COLO668 (cell line): ENCODE results near the gene SLC24A3.
A peak's percentile ranks its signal among the peaks of the same experiment; 100 is the strongest.

Experiments used
- DNase-seq: peaks from one replicate; lab custom pipeline; 2025; ENCODE audit not compliant: unreplicated experiment; lab: John Stamatoyannopoulos, UW

Gene SLC24A3

DNA sequence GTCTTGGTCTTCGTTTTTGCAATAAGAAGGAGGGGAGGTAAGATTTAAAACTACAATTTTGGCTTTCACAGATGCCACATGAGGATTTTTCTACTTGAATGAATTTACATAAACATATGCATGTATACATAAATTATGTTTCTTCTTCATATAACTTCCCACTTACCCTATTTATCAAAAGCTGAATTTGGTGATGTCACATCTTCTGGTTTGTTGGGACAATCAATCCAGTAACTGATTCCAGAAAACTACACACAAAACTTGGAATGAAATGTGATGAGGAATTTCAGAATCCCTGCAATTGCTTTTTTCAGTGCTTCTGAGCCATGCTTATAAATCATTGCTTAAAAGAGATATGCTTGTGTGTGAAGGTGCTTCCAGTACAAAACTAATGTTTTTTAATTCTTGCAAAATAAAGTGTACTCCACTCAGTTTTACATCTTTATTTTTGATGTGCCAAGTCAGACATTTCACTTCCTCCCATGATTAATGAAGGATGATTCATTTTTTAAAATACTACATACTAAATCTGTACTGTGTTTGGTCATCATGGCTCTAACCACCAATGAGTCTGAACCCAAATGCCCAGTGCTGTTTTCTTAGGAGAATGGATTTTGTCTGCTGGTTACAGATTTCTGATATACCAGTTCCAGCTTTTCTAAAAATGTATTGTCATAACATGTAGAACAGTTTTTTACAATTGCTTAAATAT, 513.5 kb downstream of the SLC24A3 start:
- DNase-seq: no peak

DNA sequence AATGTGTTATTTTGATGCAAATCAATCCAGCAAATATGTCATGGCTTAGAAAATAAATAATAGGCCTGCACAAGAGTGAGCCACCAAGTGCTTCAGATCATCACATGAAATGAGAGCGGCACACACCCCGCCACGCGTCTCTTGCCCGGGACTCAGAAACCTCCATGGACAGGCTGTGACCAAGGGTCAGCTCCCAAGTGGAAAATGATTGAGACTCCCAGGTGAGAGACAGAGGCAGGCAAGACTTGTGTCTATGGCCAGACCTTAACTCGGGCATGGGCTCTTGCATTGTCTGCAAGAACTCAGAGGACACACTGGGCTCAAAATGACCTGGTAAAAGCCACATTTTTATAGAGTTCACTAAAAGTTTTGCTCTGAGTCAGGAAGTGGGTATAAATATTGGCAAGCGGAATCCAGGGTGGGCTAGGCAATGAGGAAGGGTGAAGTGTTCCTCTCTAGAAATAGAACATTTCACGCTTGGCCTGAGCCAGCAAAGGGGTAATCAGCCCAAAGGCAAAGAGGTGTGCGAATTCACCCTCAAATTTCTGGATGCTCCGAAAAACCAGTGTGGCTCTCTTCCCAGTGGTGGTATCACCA, 514.9 kb downstream of the SLC24A3 start:
- DNase-seq: no peak

DNA sequence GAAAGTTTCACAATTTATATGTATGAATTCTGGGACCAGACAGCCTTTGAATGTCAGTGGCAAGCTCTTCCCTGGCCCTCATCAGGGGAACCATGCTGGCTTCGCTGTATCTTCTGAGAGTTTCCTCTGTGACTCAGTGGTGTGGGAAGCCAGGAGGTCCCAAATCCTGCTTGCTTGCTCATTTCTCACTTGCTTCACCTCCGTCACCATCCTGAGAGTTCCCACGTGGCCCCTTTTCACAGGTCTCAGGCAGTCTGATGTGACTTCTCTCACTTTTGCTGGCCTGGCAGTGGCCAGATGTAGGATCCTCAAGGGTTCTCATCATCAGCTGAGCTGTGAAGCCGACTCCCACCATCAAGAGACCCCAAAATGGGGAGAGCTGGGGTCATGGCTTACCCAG, 517.2 kb downstream of the SLC24A3 start:
- DNase-seq: no peak

DNA sequence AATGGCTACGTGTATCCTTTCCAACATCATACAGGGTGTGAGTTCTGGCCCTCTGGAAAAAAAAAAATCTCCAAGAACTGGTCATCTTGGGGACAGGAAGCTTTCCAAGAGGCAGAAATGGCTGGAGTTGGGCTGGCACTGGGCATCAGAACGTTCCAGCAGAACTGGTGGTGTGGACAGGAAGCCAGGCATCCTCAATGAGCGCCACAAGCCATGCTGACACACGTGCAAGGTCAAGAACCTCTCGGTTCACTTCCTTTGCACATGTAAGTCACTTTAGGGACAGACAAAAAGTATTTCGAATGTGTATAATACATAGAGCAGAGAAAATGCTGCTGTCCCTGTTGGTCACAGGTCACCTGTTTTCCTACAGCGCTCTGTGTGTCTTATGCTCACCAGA, 518.3 kb downstream of the SLC24A3 start:
- no peak for DNase-seq

DNA sequence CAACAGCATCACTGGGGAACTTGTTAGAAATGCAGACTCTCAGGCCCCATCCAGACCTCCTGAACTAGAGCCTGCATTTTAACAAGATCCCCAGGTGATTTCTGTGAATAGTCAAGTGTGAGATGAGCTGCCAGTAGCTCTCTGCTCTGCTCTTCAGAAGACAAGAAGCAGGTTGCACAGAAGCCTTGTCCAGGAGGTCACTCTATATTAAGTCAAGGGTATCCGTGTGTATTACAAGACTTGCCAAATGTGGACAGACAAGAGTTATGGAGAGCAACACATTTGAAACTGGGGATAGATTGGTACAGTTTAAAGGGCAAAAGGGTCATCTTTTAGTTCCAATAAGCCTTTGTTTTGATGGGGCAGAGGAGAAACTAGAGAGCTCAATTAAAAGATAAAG, 522.4 kb downstream of the SLC24A3 start:
- no peak for DNase-seq

- peak; percentile 17 for DNase-seq
Measured at GRCh38 chr20:19735446-19735845, 523.0 kb downstream of the SLC24A3 start.

GRCh38 chr20:19737025-19737424, 524.6 kb downstream of the SLC24A3 start:
- DNase-seq: no peak

- DNase-seq: no peak
Measured at GRCh38 chr20:19738951-19739350, 526.5 kb downstream of the SLC24A3 start.

GRCh38 chr20:19739351-19739750, 526.9 kb downstream of the SLC24A3 start:
- no peak for DNase-seq

GRCh38 chr20:19740512-19740911, 528.1 kb downstream of the SLC24A3 start:
- no peak for DNase-seq

GRCh38 chr20:19741924-19742323, 529.5 kb downstream of the SLC24A3 start:
- DNase-seq: no peak

DNA sequence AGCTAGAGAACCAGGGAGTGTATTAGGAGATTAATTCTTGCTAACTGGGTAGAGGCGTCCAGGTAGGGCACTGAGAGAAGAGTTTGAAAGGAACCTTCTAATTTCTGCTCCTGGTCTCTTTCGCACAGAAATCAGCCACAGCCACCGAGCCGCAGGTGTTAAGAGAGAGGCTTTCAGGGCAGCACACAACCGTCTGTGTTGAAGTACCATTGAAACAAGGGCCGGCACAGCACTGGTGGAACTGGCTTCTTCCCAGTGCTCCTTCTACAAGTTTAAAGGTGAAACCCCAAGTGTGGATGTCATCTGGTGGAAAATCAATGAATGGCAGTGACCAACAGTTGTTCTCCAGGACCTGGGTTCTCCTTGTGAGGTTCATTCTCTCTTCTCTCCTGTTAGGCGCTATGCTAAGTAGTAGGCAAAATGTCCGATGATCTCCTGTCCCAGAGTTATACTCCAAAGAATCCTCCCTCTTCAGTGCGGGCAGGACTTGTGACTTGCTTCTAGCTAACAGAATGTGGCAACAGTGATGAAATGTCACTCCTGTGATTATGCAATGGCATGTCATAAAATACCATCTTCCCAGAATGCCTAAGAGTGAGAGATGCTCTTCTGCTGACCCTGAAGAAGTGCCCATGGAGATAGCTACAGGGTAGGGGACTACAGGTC, 530.7 kb downstream of the SLC24A3 start:
- no peak for DNase-seq

GRCh38 chr20:19743640-19743995, 531.2 kb downstream of the SLC24A3 start:
- DNase-seq: no peak

DNA sequence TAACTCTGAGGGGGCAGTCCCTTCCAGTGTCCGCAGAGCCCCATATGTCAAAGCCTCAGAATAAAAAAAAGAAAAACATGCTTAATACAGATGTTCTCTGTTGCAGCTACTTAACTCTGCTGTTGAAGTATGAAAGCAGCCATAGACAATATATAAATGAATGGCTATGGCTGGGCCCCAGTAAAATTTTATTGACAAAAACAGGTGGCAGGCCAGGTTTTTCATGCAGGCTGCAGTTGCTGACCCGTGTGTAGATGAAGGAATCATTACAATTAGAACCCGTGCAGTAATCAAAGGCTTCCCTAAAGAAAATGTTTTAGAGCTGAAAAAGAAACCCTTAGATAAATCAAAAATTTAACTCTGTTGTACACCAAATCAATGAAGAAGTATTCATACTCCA, 532.7 kb downstream of the SLC24A3 start:
- no peak for DNase-seq

- DNase-seq: no peak
Measured at GRCh38 chr20:19745584-19745983, 533.1 kb downstream of the SLC24A3 start.

GRCh38 chr20:19746396-19746795, 534.0 kb downstream of the SLC24A3 start:
- DNase-seq: no peak

DNA sequence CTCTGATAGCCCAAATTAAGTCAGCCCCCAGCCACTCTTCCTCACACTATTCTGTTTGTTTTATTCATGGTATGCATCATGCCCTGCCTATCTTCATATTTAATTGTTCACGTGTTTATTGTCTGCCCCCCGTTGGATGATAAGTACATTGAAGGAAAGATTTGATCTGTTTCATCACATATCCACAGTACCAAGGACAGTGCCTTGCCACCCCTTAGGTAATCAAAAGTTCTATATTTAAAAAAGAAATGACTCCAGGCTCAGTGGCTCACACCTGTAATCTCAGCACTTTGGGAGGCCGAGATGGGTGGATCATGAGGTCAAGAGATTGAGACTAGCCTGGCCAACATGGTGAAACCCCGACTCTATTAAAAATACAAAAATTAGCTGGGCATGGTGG, 535.5 kb downstream of the SLC24A3 start:
- DNase-seq: no peak

- no peak for DNase-seq
Measured at GRCh38 chr20:19748681-19749080, 536.2 kb downstream of the SLC24A3 start.

DNA sequence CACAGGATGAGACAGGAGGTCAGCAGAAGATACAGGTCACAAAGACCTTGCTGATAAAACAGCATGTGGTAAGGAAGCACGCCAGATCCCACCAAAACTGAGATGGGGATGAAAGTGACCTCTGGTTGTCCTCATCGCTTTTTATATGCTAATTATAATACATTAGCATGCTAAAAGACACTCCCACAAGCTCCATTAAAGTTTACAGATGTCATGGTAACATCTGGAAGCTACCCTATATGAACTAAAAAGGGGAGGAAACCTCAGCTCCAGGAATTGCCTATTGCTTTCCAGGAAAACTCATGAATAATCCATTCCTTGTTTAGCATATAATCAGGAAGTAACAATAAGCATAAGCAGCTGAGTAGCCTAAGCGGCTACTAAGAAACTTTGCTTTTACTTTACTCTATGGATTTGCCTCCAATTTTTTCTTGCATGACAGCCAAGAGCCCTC, 537.2 kb downstream of the SLC24A3 start:
- DNase-seq: no peak

GRCh38 chr20:19750101-19750606, 537.7 kb downstream of the SLC24A3 start:
- no peak for DNase-seq

- DNase-seq: no peak
Measured at GRCh38 chr20:19750907-19751636, 538.6 kb downstream of the SLC24A3 start.
